ENCODE results near the gene PNPLA7.

- TF ChIP-seq BHLHE40 (IDR thresholded peaks at IDR 0.05; ENCODE audit: low read depth, low read length) (no peak), CTCF (conservative IDR thresholded peaks at IDR 0.05; ENCODE audit: low read depth, low read length) (no peak), RFX5 (IDR thresholded peaks at IDR 0.05; ENCODE audit: low read depth, low read length) (no peak), POLR2A (IDR thresholded peaks at IDR 0.05; ENCODE audit: low read depth, low read length) (no peak), CEBPB (IDR thresholded peaks at IDR 0.05; ENCODE audit: low read depth, low read length) (no peak), MAFK (IDR thresholded peaks at IDR 0.05; ENCODE audit: low read depth, low read length) (no peak), FOS (IDR thresholded peaks at IDR 0.05; ENCODE audit: low read depth, low read length) (no peak), SMC3 (IDR thresholded peaks at IDR 0.05; ENCODE audit: low read depth, low read length) (no peak), CHD1 (IDR thresholded peaks at IDR 0.05; ENCODE audit: low read depth, low read length) (no peak), RAD21 (IDR thresholded peaks at IDR 0.05; ENCODE audit: low read length) (no peak)
Measured at GRCh38 chr9:137509198-137509597, 41.0 kb downstream of the PNPLA7 start.

All from IMR-90 (cell line).